Suprapubic skin (tissue), 4 donors: ENCODE results near the gene SPACA4. TPM values are rescaled to one million over a fixed set of nuclear protein-coding genes. Genes with fewer than 3 reads are reported as not detected.

ENCODE experiments used
- DNase-seq, 2 donors: peaks; one replicate each; pipeline ENCODE4 v3.0.0-alpha.2; 2019; ENCODE audit warnings: low spot score in 2 of 2
- H3K27ac ChIP-seq: fragments of 200-600 bp; sonication (generic); one replicate; pipeline ENCODE4 v1.5.1; 2019
- H3K27me3 ChIP-seq: fragments of 200-600 bp; sonication (generic); one replicate; pipeline ENCODE4 v1.5.1; 2019
- H3K36me3 ChIP-seq: fragments of 200-600 bp; sonication (generic); one replicate; pipeline ENCODE4 v1.5.1; 2019
- H3K4me1 ChIP-seq: fragments of 200-600 bp; sonication (generic); one replicate; pipeline ENCODE4 v1.5.1; 2019
- H3K4me3 ChIP-seq: fragments of 200-600 bp; sonication (generic); one replicate; pipeline ENCODE4 v1.5.1; 2019; ENCODE audit warnings: mild to moderate bottlenecking
- H3K9me3 ChIP-seq: fragments of 200-600 bp; sonication (generic); one replicate; pipeline ENCODE4 v1.5.1; 2019
- EP300 ChIP-seq: sonication (generic); formaldehyde crosslinking; IDR thresholded peaks from one replicate; pipeline ENCODE4 v1.6.1; 2017; ENCODE audit warnings: antibody characterized with exemption
- POLR2A ChIP-seq, 2 donors: fragments of 450-650 bp; IDR thresholded peaks; one replicate each; pipeline ENCODE4 v1.6.1; 2017; ENCODE audit warnings: antibody characterized with exemption in 2 of 2, mild to moderate bottlenecking in 2 of 2, moderate library complexity in 2 of 2
- POLR2AphosphoS5 ChIP-seq, 3 donors: sonication (generic); formaldehyde crosslinking; IDR thresholded peaks; one replicate each; pipeline ENCODE4 v1.6.1; 2017; ENCODE audit warnings: antibody characterized with exemption in 3 of 3
- WGBS: methylation state at CpG from one replicate; pipeline ENCODE4 v1.1.5; 2018; 5-methylcytosine and 5-hydroxymethylcytosine counted together
- total RNA-seq, 4 donors: library from RNA; depleted of rRNA; stranded (reverse); fragments of >200 nt; gene quantifications; one replicate each; pipeline ENCODE4 v1.1.0, GENCODE V29; 2016
- TF ChIP-seq, protein P1 (sequence below), 2 donors: fragments of 200-600 bp in 1 of 2; fragments of 450-650 bp in 1 of 2; sonication (generic) in 1 of 2; IDR thresholded peaks; one replicate each; pipeline ENCODE4 v1.5.1; 2016 to 2019; ENCODE audit warnings: antibody characterized with exemption in 2 of 2, mild to moderate bottlenecking in 1 of 2, moderate library complexity in 1 of 2

The SPACA4 gene
- total RNA-seq, 4 donors from 2014 or later: 2.1 to 3.6 (median 2.8) TPM

GRCh38 chr19:48603850-48604249 lies 2.7 kb upstream of the SPACA4 start:
- WGBS: 84% methylated on average over 9 of the region's 9 CpGs
- DNase-seq: no peak
- Histone ChIP-seq H3K4me1 (no peaks in the 10 kb centered on the region), H3K27ac (no peak overlapping the region), H3K4me3 (no peak overlapping the region), H3K27me3 (peaks cover 6% of the 10 kb centered on the region), H3K36me3 (no peaks in the 10 kb centered on the region), H3K9me3 (no peaks in the 10 kb centered on the region)
- TF ChIP-seq POLR2A (IDR thresholded peaks at IDR 0.05) (no peak), POLR2AphosphoS5 (IDR thresholded peaks at IDR 0.05) (no peak), EP300 (no peak)
- TF ChIP-seq, protein P1, sequence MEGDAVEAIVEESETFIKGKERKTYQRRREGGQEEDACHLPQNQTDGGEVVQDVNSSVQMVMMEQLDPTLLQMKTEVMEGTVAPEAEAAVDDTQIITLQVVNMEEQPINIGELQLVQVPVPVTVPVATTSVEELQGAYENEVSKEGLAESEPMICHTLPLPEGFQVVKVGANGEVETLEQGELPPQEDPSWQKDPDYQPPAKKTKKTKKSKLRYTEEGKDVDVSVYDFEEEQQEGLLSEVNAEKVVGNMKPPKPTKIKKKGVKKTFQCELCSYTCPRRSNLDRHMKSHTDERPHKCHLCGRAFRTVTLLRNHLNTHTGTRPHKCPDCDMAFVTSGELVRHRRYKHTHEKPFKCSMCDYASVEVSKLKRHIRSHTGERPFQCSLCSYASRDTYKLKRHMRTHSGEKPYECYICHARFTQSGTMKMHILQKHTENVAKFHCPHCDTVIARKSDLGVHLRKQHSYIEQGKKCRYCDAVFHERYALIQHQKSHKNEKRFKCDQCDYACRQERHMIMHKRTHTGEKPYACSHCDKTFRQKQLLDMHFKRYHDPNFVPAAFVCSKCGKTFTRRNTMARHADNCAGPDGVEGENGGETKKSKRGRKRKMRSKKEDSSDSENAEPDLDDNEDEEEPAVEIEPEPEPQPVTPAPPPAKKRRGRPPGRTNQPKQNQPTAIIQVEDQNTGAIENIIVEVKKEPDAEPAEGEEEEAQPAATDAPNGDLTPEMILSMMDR (IDR thresholded peaks at IDR 0.05): no peak

DNA sequence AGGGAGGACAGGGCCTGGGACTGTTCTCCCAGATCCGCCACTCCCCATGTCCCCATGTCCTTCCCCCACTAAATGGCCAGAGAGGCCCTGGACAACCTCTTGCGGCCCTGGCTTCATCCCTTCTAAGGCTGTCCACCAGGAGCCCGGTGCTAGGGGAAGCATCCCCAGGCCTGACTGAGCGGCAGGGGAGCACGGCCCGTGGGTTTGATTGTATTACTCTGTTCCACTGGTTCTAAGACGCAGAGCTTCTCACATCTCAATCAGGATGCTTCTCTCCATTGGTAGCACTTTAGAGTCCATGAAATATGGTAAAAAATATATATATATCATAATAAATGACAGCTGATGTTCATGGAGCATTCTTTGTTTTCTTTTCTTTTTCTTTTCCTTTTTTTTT lies 815 bp downstream of the SPACA4 start:
- DNase-seq: no peak
- TF ChIP-seq, protein P1 (IDR thresholded peaks at IDR 0.05): no peak
- TF ChIP-seq POLR2AphosphoS5 (IDR thresholded peaks at IDR 0.05): no peak
- no peak for TF ChIP-seq POLR2A (IDR thresholded peaks at IDR 0.05)
- no peak for TF ChIP-seq EP300
- Histone ChIP-seq H3K36me3 (no peaks in the 10 kb centered on the region), H3K27me3 (no peaks in the 10 kb centered on the region), H3K4me3 (no peak overlapping the region), H3K27ac (no peak overlapping the region), H3K4me1 (no peaks in the 10 kb centered on the region), H3K9me3 (no peaks in the 10 kb centered on the region)
- 92% methylated on average over 7 of the region's 7 CpGs for WGBS

DNA sequence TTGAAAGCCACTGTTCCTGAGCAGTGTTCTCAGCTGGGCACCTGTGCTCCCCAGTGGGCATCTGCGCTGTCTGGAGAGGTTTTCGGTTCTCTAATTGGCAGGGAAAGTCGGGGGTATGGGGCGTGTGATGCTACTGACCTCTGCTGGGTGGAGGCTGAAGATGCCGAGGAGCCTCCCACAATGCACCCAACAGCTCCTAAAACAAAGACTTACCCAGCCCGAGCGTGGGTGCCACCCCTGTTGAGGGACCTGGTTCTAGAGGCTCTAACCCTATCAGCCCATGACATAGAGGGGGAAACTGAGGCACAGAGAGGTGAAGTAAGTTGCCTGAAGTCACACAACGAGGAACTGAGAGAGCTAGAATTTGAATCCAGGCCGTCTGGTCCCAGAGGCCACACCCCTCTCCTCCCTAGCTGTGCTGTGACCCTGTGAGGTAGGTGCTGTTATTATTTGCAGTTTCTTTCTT lies 2.3 kb downstream of the SPACA4 start:
- H3K36me3 ChIP-seq: no peaks in the 10 kb centered on the region
- H3K9me3 ChIP-seq: no peaks in the 10 kb centered on the region
- DNase-seq: no peak
- TF ChIP-seq, protein P1 (IDR thresholded peaks at IDR 0.05): peak in 1 of 2 donors; percentile 39
- TF ChIP-seq POLR2AphosphoS5 (IDR thresholded peaks at IDR 0.05): no peak
- WGBS: 30% methylated on average over 7 of the region's 9 CpGs
- peaks cover under 1% of the 10 kb centered on the region for H3K4me1 ChIP-seq
- H3K27me3 ChIP-seq: no peaks in the 10 kb centered on the region
- H3K4me3 ChIP-seq: no peak overlapping the region
- H3K27ac ChIP-seq: no peak overlapping the region

DNA sequence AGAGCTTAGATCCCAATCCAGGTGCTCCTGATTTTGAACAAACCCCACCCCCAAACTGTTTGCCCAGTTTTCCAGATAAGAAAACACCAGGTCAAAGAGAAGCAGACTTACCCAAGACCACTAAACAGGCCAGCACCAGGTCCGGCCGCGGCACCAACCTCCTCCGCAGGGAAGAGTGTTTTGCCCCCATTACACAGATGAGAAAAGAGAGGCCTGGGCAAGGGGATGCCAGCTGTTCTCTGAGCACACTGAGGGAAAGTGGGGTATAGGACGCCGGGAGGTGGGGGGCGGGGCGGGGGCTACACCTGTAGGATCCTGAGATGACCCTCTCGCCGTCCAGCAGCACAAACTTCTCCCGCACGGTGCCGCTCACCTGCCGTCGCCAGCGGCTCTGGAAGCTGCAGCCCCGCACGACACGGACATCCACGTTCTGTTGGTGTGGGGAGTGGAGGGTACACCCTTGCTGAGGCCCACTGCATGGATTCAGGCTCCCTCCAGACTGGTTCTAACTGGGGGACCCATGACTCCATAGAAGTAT lies 3.1 kb downstream of the SPACA4 start:
- TF ChIP-seq POLR2AphosphoS5 (IDR thresholded peaks at IDR 0.05) (no peak), POLR2A (IDR thresholded peaks at IDR 0.05) (no peak), EP300 (no peak)
- TF ChIP-seq, protein P1 (IDR thresholded peaks at IDR 0.05): no peak
- no peaks in the 10 kb centered on the region for H3K27me3 ChIP-seq
- no peaks in the 10 kb centered on the region for H3K9me3 ChIP-seq
- no peak overlapping the region for H3K27ac ChIP-seq
- 93% methylated on average over 12 of the region's 20 CpGs for WGBS
- peaks cover under 1% of the 10 kb centered on the region for H3K36me3 ChIP-seq
- H3K4me1 ChIP-seq: peaks cover 9% of the 10 kb centered on the region
- DNase-seq: no peak
- H3K4me3 ChIP-seq: no peak overlapping the region

- TF ChIP-seq EP300 (no peak), POLR2AphosphoS5 (IDR thresholded peaks at IDR 0.05) (no peak), POLR2A (IDR thresholded peaks at IDR 0.05) (no peak)
- TF ChIP-seq, protein P1 (IDR thresholded peaks at IDR 0.05): no peak
- H3K4me1 ChIP-seq: peaks cover 31% of the 10 kb centered on the region
- WGBS: 87% methylated on average over 7 of the region's 14 CpGs
- no peaks in the 10 kb centered on the region for H3K9me3 ChIP-seq
- no peak overlapping the region for H3K4me3 ChIP-seq
- no peak overlapping the region for H3K27ac ChIP-seq
- DNase-seq: no peak
- H3K27me3 ChIP-seq: no peaks in the 10 kb centered on the region
- H3K36me3 ChIP-seq: peaks cover 23% of the 10 kb centered on the region
These were observed 5.3 kb downstream of the SPACA4 start for GRCh38 chr19:48611872-48612271.
